GM11168 (cell line): ENCODE results near the gene CD4.

Experiments used
- in situ Hi-C: fragments of 300-500 bp; cut with MboI; formaldehyde crosslinking; loops from one replicate; pipeline ENCODE4 v1.12.0; 2022; ENCODE audit warnings: low sequenced_read_pairs; ENCODE audit not compliant: unreplicated experiment

CD4 gene

GRCh38 chr12:6799147-6799546 is 9.8 kb downstream of the CD4 start:
- in situ Hi-C loops: no loop called here

DNA sequence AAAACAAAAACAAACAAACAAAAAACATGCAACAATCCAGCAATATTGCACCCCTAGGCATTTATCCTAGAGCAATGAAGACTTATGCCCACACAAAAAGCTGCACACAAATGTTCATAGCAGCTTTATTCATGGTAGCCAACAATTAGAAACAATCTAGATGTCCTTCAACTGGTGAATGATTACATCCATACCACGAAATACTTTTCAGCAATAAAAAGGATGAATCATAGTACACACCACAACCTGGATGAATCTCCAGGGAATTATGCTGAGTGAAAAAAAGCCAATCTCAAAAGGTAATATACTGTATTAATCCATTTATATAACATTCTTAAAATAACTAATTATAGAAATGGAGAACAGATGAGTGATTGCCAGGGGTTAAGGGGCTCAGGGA is 17.8 kb downstream of the CD4 start:
- in situ Hi-C loops: no loop called here

DNA sequence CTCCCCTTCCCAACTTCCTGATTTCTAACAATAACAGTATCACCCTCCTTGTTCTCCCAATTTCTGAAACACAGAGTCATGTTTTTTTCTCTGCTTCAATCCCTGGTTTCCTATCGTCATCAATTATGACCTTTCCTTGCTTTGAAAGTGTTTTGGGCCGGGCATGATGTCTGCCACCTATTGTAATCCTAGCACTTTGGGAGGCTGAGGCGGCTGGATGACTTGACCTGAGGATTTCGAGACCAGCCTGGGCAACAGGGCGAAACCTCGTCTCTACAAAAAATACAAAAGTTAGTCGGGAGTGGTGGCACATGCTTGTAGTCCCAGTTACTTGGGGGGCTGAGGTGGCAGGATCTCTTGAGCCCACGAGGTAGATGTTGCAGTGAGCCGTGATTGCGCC is 19.7 kb downstream of the CD4 start:
- in situ Hi-C loops: no loop called here

DNA sequence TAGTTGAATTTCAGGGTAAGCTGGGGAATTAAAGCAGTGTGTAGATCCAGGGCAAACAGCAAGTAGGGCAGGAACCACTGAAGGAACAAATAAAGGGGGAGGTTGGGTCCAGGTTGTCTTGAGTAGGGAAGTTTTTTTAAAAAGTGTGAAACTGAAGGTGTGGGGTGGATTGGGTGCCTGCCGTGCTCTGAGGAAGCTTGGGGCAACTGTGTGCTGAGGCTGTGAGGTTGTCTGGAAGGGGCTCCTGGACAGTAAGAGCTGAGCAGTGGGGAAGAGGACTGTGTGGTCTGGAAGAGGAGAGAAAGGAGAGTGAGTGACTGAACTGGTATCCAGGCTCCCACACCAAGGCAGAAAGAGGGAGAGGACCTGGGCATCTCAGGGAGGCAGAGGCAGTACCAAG is 21.4 kb downstream of the CD4 start:
- in situ Hi-C loops: loop anchor here (5.0 kb wide), 1 partner anchor 58 kb away; the partner anchor contains the start of gene MLF2

DNA sequence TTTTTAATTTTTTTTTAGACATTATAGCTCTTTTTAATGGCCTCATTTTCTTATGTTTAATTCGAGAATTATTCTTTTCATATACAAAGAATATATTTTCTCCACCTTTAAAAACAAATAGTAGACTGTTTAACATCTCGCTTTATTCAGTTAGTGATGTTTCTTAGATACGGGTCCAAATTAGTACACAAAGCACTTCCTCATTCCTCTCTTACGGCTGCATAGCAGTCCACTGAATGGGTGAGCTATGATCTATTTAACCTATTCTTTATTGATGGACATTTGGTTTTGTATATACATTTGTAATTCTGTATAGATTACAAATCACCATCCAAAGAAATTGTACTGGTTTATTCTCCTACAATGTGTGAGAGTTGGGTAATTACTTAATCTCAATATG is 24.0 kb downstream of the CD4 start:
- in situ Hi-C loops: loop anchor here (5.0 kb wide), 1 partner anchor 61 kb away; the partner anchor contains the start of gene MLF2

DNA sequence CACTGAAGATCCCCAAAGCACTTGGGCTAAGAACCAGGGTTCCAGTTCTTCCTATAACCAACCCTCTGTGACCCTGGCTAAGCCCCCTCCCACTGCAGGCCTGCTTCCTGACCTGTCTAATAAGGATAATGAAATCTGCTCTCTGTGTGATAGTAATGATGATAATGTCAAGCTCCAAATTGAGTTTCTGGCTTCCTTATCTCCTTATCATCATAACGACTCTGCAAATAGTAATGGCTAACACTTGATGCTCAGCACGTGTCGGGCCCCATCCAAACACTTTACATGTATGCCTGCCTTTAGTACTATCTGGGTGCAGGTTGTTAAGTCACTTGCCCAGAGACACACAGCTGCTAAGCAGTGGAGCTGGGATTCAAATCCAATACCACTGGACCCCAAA is 27.3 kb downstream of the CD4 start:
- in situ Hi-C loops: no loop called here

GRCh38 chr12:6817098-6817497 is 27.8 kb downstream of the CD4 start:
- in situ Hi-C loops: no loop called here

- in situ Hi-C loops: no loop called here
These were observed 28.4 kb downstream of the CD4 start for GRCh38 chr12:6817662-6818157.

DNA sequence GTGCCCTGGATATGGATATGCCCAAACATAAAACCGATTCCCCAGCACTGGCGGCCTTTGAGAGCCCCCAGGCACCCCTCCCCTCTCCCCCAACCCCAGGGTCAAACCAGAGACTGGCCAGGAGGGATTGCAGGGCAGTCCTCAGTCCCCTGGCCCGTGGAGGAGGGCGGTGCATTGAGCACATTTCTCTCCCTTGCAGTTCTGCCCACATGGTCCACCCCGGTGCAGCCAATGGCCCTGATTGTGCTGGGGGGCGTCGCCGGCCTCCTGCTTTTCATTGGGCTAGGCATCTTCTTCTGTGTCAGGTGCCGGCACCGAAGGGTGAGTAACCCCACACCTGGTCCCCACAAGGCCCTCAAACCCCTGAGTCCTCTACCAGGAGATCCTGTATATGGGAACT is 28.9 kb downstream of the CD4 start:
- in situ Hi-C loops: no loop called here

GRCh38 chr12:6818645-6819044 is 29.3 kb downstream of the CD4 start:
- in situ Hi-C loops: no loop called here

GRCh38 chr12:6819106-6820030 is 30.0 kb downstream of the CD4 start:
- in situ Hi-C loops: no loop called here

- in situ Hi-C loops: no loop called here
These were observed 30.8 kb downstream of the CD4 start for GRCh38 chr12:6820166-6820565.

DNA sequence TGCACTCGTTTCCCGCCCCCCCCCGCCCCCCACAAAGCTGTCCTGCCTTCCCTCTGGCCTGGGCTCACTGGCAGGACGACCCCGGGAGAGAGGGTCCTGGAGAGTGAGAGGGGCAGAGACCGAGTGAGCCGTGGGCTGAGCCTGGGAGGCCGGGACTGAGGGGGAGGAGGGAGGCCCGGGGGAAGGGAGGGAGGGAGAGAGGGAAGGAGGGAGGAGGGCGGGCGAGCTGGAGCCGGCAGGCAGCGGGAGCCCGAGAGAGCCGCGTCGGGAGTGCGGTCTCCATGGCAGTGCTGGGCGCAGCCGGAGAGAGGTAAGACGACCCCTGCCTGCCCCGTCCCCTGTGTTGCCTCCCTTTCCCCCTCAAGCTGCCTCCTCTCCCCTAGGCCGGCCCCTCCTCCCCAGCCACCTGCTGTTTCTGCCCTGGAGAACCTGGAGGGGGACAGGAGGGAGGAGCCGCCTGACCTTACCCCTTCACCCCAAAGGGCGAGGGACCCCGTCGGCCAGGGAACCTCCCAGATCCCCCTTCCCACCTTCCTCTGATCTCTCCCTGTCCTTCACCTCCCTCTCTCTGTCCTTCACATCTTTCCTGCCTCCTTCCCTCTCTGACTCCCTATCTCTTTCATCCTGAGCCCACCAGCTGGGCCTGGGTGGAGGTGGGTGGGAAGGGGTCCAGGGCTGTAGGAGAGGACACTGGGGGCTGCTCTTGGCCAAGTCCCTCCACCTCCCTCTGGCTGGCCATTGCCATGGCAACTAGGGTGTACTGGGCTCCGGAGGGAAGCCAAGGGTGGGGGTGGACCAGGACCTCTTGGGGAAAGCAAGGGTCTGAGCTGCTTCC is 32.5 kb downstream of the CD4 start, which contains the start of gene GPR162:
GPR162 (plus strand) TSS at position 231 of the 835 bp plus-strand sequence. CDS start 2,078 bp downstream, outside the sequence.
- in situ Hi-C loops: no loop called here

DNA sequence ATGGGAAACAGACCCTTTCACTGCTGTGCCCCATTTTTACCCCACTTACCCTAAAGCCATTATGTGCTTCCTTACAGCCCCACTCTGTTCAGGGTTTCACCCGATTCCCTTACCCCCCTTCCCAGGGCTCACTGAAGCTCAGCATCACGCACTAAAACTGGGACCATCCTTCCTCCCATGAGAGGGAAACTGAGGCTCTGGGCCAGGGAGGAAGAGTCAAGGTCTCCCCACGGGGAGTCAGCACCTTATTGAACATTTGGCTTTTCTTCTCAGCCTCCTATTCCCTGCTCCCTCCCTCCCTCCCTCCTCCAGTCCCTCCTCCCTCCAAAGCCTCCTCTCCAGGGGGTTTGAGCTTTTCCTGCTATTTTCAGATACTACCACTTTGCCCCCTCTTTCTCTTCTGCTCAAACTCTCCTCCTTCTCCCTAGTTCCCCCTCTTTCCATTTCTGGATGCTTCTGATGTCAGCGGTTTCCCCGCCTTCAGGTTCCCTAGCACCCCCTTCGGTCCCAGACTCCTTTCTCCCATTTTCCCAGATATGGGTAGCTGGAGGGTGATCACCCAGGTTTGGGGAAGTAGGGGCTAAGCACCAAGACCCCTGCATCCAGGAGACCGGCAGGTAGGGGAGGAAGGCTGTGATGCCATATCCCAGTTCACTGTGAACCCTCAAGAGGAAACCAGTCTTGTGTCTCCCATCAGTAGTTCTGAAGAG is 33.3 kb downstream of the CD4 start:
- in situ Hi-C loops: no loop called here

GRCh38 chr12:6823182-6824084 is 34.1 kb downstream of the CD4 start:
- in situ Hi-C loops: no loop called here

DNA sequence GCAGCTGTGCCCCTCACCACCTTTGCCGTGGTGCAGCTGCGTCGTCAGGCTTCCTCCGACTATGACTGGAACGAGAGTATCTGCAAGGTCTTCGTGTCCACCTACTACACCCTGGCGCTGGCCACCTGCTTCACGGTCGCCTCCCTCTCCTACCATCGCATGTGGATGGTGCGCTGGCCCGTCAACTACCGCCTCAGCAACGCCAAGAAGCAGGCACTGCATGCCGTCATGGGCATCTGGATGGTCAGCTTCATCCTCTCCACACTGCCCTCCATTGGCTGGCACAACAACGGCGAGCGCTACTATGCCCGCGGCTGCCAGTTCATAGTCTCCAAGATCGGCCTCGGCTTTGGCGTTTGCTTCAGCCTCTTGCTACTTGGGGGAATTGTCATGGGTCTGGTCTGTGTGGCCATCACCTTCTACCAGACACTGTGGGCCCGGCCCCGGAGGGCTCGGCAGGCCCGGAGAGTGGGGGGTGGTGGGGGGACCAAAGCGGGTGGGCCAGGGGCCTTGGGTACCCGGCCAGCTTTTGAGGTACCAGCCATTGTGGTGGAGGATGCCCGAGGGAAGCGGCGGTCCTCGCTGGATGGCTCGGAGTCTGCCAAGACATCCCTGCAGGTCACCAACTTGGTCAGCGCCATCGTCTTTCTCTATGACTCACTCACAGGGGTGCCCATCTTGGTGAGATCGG is 34.9 kb downstream of the CD4 start:
- in situ Hi-C loops: no loop called here

GRCh38 chr12:6824901-6825381 is 35.6 kb downstream of the CD4 start:
- in situ Hi-C loops: no loop called here

- in situ Hi-C loops: no loop called here
These were observed 36.2 kb downstream of the CD4 start for GRCh38 chr12:6825398-6826124.
